GM12864 (cell line): Measurements from ENCODE around the gene PGAP6.

Experiments
- DNase-seq: peaks from one replicate; pipeline ENCODE4 v3.0.0-alpha.2; 2011; ENCODE audit warnings: low read depth
- H3K4me3 ChIP-seq: 2 replicates; pipeline ENCODE4 v1.5.1; 2011; ENCODE audit warnings: mild to moderate bottlenecking, low read depth, low read length, control low read depth
- CTCF ChIP-seq: IDR thresholded peaks from 2 replicates; pipeline ENCODE4 v1.5.1; 2011; ENCODE audit warnings: low read depth, mild to moderate bottlenecking, moderate library complexity, low read length, control low read depth, inconsistent platforms; ENCODE audit errors: missing control alignments

Gene PGAP6

GRCh38 chr16:381789-382717 is at the start of gene PGAP6:
TSS of gene PGAP6 (minus strand) at chr16:381978. CDS start at chr16:381821, 157 bp downstream.
- no peak for DNase-seq
- no peak for TF ChIP-seq CTCF

GRCh38 chr16:430904-431303 is 49.1 kb upstream of the PGAP6 start:
- TF ChIP-seq CTCF, result no peak
- no peak for DNase-seq
- no peak overlapping the region for H3K4me3 ChIP-seq

More at GRCh38 chr16:381789-382717, at the start of gene PGAP6:
- H3K4me3 ChIP-seq, result peak within 1 kb of the TSS; percentile 94

- H3K4me3 ChIP-seq, result peak overlapping the region; percentile 93
- TF ChIP-seq CTCF, result no peak
- DNase-seq, result no peak
Measured at GRCh38 chr16:427250-427649, 45.5 kb upstream of the PGAP6 start.

GRCh38 chr16:426906-427249 is 45.1 kb upstream of the PGAP6 start:
- H3K4me3 ChIP-seq, result peak overlapping the region; percentile 93
- no peak for TF ChIP-seq CTCF
- DNase-seq, result no peak

GRCh38 chr16:426115-426905 is 44.5 kb upstream of the PGAP6 start:
- no peak for DNase-seq
- no peak for TF ChIP-seq CTCF
- H3K4me3 ChIP-seq, result peak overlapping the region; percentile 93

GRCh38 chr16:425740-426114 is 43.9 kb upstream of the PGAP6 start:
- H3K4me3 ChIP-seq, result peak overlapping the region; percentile 93
- no peak for DNase-seq
- no peak for TF ChIP-seq CTCF
